ENCODE results near the gene SETBP1. TPM values are rescaled to one million over a fixed set of nuclear protein-coding genes. Genes with fewer than 3 reads are reported as not detected.

Gene SETBP1
- total RNA-seq, 1 donor from 2014 or later = 83.3 TPM

- Mint-ChIP-seq H3K27ac (ENCODE audit: unreplicated experiment) (no peak overlapping the region), H3K4me1 (ENCODE audit: low read depth, unreplicated experiment) (peaks cover 57% of the 10 kb centered on the region), H3K36me3 (ENCODE audit: unreplicated experiment) (no peaks in the 10 kb centered on the region), H3K4me3 (ENCODE audit: unreplicated experiment) (no peak overlapping the region), H3K27me3 (ENCODE audit: unreplicated experiment) (peaks cover 10% of the 10 kb centered on the region), H3K9me3 (ENCODE audit: unreplicated experiment) (peaks cover 14% of the 10 kb centered on the region)
- no peak for DNase-seq
- no peak for TF ChIP-seq CTCF (IDR thresholded peaks at IDR 0.05; ENCODE audit: partially characterized antibody, unreplicated experiment)
These were observed 127.1 kb downstream of the SETBP1 start for GRCh38 chr18:44807766-44808165.

GRCh38 chr18:44811572-44812125 is 131.0 kb downstream of the SETBP1 start:
- no peak for TF ChIP-seq CTCF (IDR thresholded peaks at IDR 0.05; ENCODE audit: partially characterized antibody, unreplicated experiment)
- Mint-ChIP-seq H3K4me1 (ENCODE audit: low read depth, unreplicated experiment) (peaks cover 48% of the 10 kb centered on the region), H3K9me3 (ENCODE audit: unreplicated experiment) (peaks cover 7% of the 10 kb centered on the region), H3K4me3 (ENCODE audit: unreplicated experiment) (no peak overlapping the region), H3K27me3 (ENCODE audit: unreplicated experiment) (peaks cover 7% of the 10 kb centered on the region), H3K27ac (ENCODE audit: unreplicated experiment) (no peak overlapping the region), H3K36me3 (ENCODE audit: unreplicated experiment) (no peaks in the 10 kb centered on the region)
- DNase-seq = no peak

GRCh38 chr18:44812426-44812825 is 131.7 kb downstream of the SETBP1 start:
- peaks cover 11% of the 10 kb centered on the region for H3K9me3 Mint-ChIP-seq (ENCODE audit: unreplicated experiment)
- no peak for TF ChIP-seq CTCF (IDR thresholded peaks at IDR 0.05; ENCODE audit: partially characterized antibody, unreplicated experiment)
- DNase-seq = no peak
- no peak overlapping the region for H3K4me3 Mint-ChIP-seq (ENCODE audit: unreplicated experiment)
- peaks cover 11% of the 10 kb centered on the region for H3K27me3 Mint-ChIP-seq (ENCODE audit: unreplicated experiment)
- no peaks in the 10 kb centered on the region for H3K36me3 Mint-ChIP-seq (ENCODE audit: unreplicated experiment)
- H3K4me1 Mint-ChIP-seq (ENCODE audit: low read depth, unreplicated experiment) = peaks cover 48% of the 10 kb centered on the region
- H3K27ac Mint-ChIP-seq (ENCODE audit: unreplicated experiment) = no peak overlapping the region

- peaks cover 11% of the 10 kb centered on the region for H3K27me3 Mint-ChIP-seq (ENCODE audit: unreplicated experiment)
- peaks cover 12% of the 10 kb centered on the region for H3K9me3 Mint-ChIP-seq (ENCODE audit: unreplicated experiment)
- DNase-seq = no peak
- no peaks in the 10 kb centered on the region for H3K36me3 Mint-ChIP-seq (ENCODE audit: unreplicated experiment)
- H3K4me1 Mint-ChIP-seq (ENCODE audit: low read depth, unreplicated experiment) = peaks cover 43% of the 10 kb centered on the region
- TF ChIP-seq CTCF (IDR thresholded peaks at IDR 0.05; ENCODE audit: partially characterized antibody, unreplicated experiment) = no peak
- H3K27ac Mint-ChIP-seq (ENCODE audit: unreplicated experiment) = no peak overlapping the region
- no peak overlapping the region for H3K4me3 Mint-ChIP-seq (ENCODE audit: unreplicated experiment)
These were observed 132.9 kb downstream of the SETBP1 start for GRCh38 chr18:44813586-44813985.

GRCh38 chr18:44815108-44815507 is 134.4 kb downstream of the SETBP1 start:
- Mint-ChIP-seq H3K36me3 (ENCODE audit: unreplicated experiment) (no peaks in the 10 kb centered on the region), H3K9me3 (ENCODE audit: unreplicated experiment) (peaks cover 10% of the 10 kb centered on the region), H3K4me3 (ENCODE audit: unreplicated experiment) (no peak overlapping the region), H3K27ac (ENCODE audit: unreplicated experiment) (peak overlapping the region; percentile 83), H3K4me1 (ENCODE audit: low read depth, unreplicated experiment) (peaks cover 45% of the 10 kb centered on the region), H3K27me3 (ENCODE audit: unreplicated experiment) (peaks cover 12% of the 10 kb centered on the region)
- DNase-seq = no peak
- TF ChIP-seq CTCF (IDR thresholded peaks at IDR 0.05; ENCODE audit: partially characterized antibody, unreplicated experiment) = no peak

Measured in glutamatergic neuron (in vitro differentiated cells).